CD4-positive, CD25-positive, alpha-beta regulatory T cell (primary cell): ENCODE data around the gene FBXO7. TPM values are rescaled to one million over a fixed set of nuclear protein-coding genes. Genes with fewer than 3 reads are reported as not detected.
A peak's percentile ranks its signal among the peaks of the same experiment; 100 is the strongest.

Source experiments
- ATAC-seq, 2 donors: fragments of 150-1000 bp; cut with Tn5 transposase; one replicate each; pipeline ENCODE4 v1.10.0; 2021; ENCODE audit warnings: low read depth in 2 of 2, moderate number of reproducible peaks in 2 of 2, moderate library complexity in 1 of 2
- DNase-seq, 3 donors: peaks; one replicate each; pipeline versions ENCODE4 v3.0.0 to v3.0.0-alpha.2; 2012 to 2022; ENCODE audit warnings: mixed read lengths in 1 of 3
- H3K27ac ChIP-seq: one replicate; pipeline ENCODE4 v1.7.0; 2013; ENCODE audit warnings: mild to moderate bottlenecking, low read length; ENCODE audit not compliant: insufficient read depth, poor library complexity, severe bottlenecking
- H3K27me3 ChIP-seq: one replicate; pipeline ENCODE4 v1.7.0; 2013; ENCODE audit warnings: low read length; ENCODE audit not compliant: control insufficient read depth, insufficient read depth
- H3K36me3 ChIP-seq: one replicate; pipeline ENCODE4 v1.7.0; 2013; ENCODE audit warnings: mild to moderate bottlenecking, low read length, moderate library complexity; ENCODE audit not compliant: control insufficient read depth, insufficient read depth
- H3K4me1 ChIP-seq: 2 replicates; pipeline ENCODE4 v1.7.0; 2013; ENCODE audit warnings: mild to moderate bottlenecking, low read length; ENCODE audit not compliant: insufficient read depth, control insufficient read depth, poor library complexity, severe bottlenecking
- H3K4me3 ChIP-seq: one replicate; pipeline ENCODE4 v1.7.0; 2013; ENCODE audit warnings: low read depth, mild to moderate bottlenecking, low read length, moderate library complexity
- H3K9me3 ChIP-seq, 2 experiments: 1 replicate in 1 of 2; 2 replicates in 1 of 2; pipeline ENCODE4 v1.7.0; 2013; ENCODE audit warnings: low read length in 2 of 2, mild to moderate bottlenecking in 1 of 2, moderate library complexity in 1 of 2; ENCODE audit not compliant: control insufficient read depth in 2 of 2
- H3K27ac Mint-ChIP-seq, 3 donors: one replicate each; pipeline ENCODE4 v1.8.0; 2020 to 2022; ENCODE audit warnings: mild to moderate bottlenecking in 3 of 3, mixed read lengths in 3 of 3, moderate library complexity in 2 of 3
- H3K27me3 Mint-ChIP-seq: one replicate; pipeline ENCODE4 v1.8.0; 2022; ENCODE audit warnings: mild to moderate bottlenecking, mixed read lengths
- H3K36me3 Mint-ChIP-seq: one replicate; pipeline ENCODE4 v1.8.0; 2020; ENCODE audit warnings: mixed read lengths
- H3K4me1 Mint-ChIP-seq, 4 donors: one replicate each; pipeline ENCODE4 v1.8.0; 2020 to 2022; ENCODE audit warnings: mixed read lengths in 4 of 4, mild to moderate bottlenecking in 1 of 4
- H3K4me3 Mint-ChIP-seq, 4 donors: one replicate each; pipeline ENCODE4 v1.8.0; 2020 to 2022; ENCODE audit warnings: mild to moderate bottlenecking in 4 of 4, mixed read lengths in 4 of 4, moderate library complexity in 3 of 4
- H3K9me3 Mint-ChIP-seq, 7 donors: one replicate each; pipeline ENCODE4 v1.8.0; 2020 to 2022; ENCODE audit warnings: mixed read lengths in 7 of 7, mild to moderate bottlenecking in 3 of 7, moderate library complexity in 2 of 7
- polyA plus RNA-seq, 4 donors: library from polyadenylated mRNA; unstranded; fragments of 300-500 nt; fragmentation: Illumina TruSeq; gene quantifications; one replicate each; pipeline ENCODE4 v1.2.3, GENCODE V29; 2021
- total RNA-seq: library from RNA; stranded (reverse); gene quantifications from one replicate; pipeline ENCODE4 v1.2.3, GENCODE V29; 2022

Gene FBXO7
- total and polyA plus RNA-seq, 5 donors from 2014 or later, result 133 to 180 (median 157) TPM

- no peaks in the 10 kb centered on the region for H3K4me1 ChIP-seq
- no peak overlapping the region for H3K27ac ChIP-seq
- DNase-seq (no peak), ATAC-seq (no peak)
- H3K9me3 Mint-ChIP-seq, result no peaks in the 10 kb centered on the region
- H3K27me3 ChIP-seq, result no peaks in the 10 kb centered on the region
- no peaks in the 10 kb centered on the region for H3K9me3 ChIP-seq
- H3K4me3 ChIP-seq, result no peak overlapping the region
- H3K36me3 Mint-ChIP-seq, result peaks cover 61% of the 10 kb centered on the region
- peaks cover 7 to 14% (median 8%) of the 10 kb centered on the region in 4 donors for H3K4me1 Mint-ChIP-seq
- H3K4me3 Mint-ChIP-seq, result no peak overlapping the region
- H3K27ac Mint-ChIP-seq, result no peak overlapping the region
- peaks cover 94% of the 10 kb centered on the region for H3K36me3 ChIP-seq
- no peaks in the 10 kb centered on the region for H3K27me3 Mint-ChIP-seq
Measured at GRCh38 chr22:32492111-32492510, 17.5 kb downstream of the FBXO7 start.

GRCh38 chr22:32493551-32493950, 18.9 kb downstream of the FBXO7 start:
- Mint-ChIP-seq H3K36me3 (peaks cover 61% of the 10 kb centered on the region), H3K4me1 (peaks cover 4 to 8% (median 4%) of the 10 kb centered on the region in 4 donors), H3K27ac (peak overlapping the region in 1 of 3 donors; percentile 83), H3K27me3 (no peaks in the 10 kb centered on the region), H3K9me3 (no peaks in the 10 kb centered on the region), H3K4me3 (no peak overlapping the region)
- Histone ChIP-seq H3K4me1 (no peaks in the 10 kb centered on the region), H3K27ac (no peak overlapping the region), H3K4me3 (no peak overlapping the region), H3K36me3 (peaks cover 94% of the 10 kb centered on the region), H3K9me3 (no peaks in the 10 kb centered on the region), H3K27me3 (no peaks in the 10 kb centered on the region)
- ATAC-seq (no peak), DNase-seq (no peak)

DNA sequence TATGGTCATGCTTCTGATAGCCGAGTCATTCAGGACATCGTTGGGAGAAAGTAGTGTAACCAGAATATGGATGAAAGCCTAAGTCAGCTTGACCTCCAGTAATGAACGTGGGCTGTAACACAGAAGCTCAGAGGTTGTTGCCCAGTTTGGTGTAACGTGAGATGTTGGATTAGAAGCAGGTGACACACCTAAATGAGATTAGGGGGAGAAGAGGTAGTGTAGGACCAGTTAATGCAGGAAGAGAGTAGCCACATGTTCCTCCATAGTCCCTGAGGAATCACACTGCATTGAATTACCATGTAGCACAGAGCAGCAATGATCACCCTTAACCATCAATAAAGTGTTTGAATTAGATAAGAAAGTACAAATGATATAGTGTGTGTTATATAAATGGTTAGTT, 20.4 kb downstream of the FBXO7 start:
- peaks cover 87% of the 10 kb centered on the region for H3K36me3 ChIP-seq
- Mint-ChIP-seq H3K27ac (no peak overlapping the region), H3K4me3 (no peak overlapping the region), H3K4me1 (peaks cover 1 to 7% (median 4%) of the 10 kb centered on the region in 4 donors), H3K36me3 (peaks cover 71% of the 10 kb centered on the region), H3K27me3 (no peaks in the 10 kb centered on the region), H3K9me3 (no peaks in the 10 kb centered on the region)
- no peaks in the 10 kb centered on the region for H3K9me3 ChIP-seq
- no peak overlapping the region for H3K27ac ChIP-seq
- DNase-seq (no peak), ATAC-seq (no peak)
- H3K27me3 ChIP-seq, result no peaks in the 10 kb centered on the region
- no peaks in the 10 kb centered on the region for H3K4me1 ChIP-seq
- no peak overlapping the region for H3K4me3 ChIP-seq

- no peak overlapping the region for H3K27ac ChIP-seq
- Mint-ChIP-seq H3K27ac (no peak overlapping the region), H3K9me3 (peaks cover 0 to 2% (median 0%) of the 10 kb centered on the region in 7 donors), H3K27me3 (no peaks in the 10 kb centered on the region), H3K4me3 (no peak overlapping the region), H3K4me1 (peaks cover 0 to 6% (median 3%) of the 10 kb centered on the region in 4 donors), H3K36me3 (peaks cover 43% of the 10 kb centered on the region)
- DNase-seq (no peak), ATAC-seq (no peak)
- H3K4me1 ChIP-seq, result no peaks in the 10 kb centered on the region
- H3K36me3 ChIP-seq, result peaks cover 43% of the 10 kb centered on the region
- no peaks in the 10 kb centered on the region for H3K9me3 ChIP-seq
- H3K27me3 ChIP-seq, result no peaks in the 10 kb centered on the region
- H3K4me3 ChIP-seq, result no peak overlapping the region
Measured at GRCh38 chr22:32499666-32500065, 25.1 kb downstream of the FBXO7 start.

DNA sequence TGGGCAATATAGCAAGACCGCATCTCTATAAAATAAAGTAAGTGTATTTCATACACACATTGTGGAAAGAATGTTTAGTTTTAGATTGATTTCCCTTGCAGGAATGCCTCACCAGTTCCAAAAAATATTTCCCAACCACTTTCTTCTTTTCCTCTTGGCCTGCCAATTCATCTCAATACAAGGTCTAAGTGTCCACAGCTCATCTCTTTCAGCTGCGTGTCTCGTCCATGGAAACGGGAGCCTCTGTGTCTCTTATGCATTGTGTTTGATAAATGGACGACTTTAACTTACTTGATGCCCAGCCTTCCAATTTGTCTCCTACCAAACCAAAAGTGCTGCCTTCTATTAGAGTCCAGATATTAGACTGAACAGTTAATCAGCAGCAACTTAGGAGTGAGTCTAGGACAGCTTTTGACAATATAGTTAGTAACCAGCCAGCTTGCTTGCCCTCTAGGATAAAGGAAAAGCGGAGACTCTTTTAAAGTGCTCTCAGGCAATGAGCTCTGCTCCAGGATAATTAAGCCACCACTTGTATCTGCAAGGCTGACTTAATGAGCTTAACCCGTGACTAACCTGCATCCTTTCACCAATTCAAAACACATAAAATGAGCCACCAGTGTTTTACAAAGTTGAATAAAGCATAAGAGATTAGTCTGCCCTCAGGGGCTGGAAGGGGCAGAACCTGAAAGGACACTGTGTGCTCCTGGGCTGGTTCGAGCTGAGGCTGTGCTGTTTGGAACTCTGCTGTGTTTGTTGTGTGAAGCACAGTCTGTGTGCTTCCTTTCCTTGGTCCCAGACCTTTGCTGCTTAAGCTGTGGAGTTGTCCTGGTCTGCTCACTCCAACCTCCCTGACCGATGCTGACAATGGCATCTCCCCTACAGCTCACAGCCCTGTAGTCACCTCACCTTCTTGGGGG, 27.5 kb downstream of the FBXO7 start:
- H3K4me3 ChIP-seq, result no peak overlapping the region
- DNase-seq, result no peak
- H3K9me3 Mint-ChIP-seq, result peaks cover 0 to 2% (median 0%) of the 10 kb centered on the region in 7 donors
- peaks cover 0 to 2% (median under 1%) of the 10 kb centered on the region in 4 donors for H3K4me1 Mint-ChIP-seq
- no peak overlapping the region for H3K4me3 Mint-ChIP-seq
- no peak for ATAC-seq
- peaks cover 21% of the 10 kb centered on the region for H3K36me3 ChIP-seq
- no peaks in the 10 kb centered on the region for H3K4me1 ChIP-seq
- no peaks in the 10 kb centered on the region for H3K27me3 Mint-ChIP-seq
- H3K27me3 ChIP-seq, result no peaks in the 10 kb centered on the region
- H3K36me3 Mint-ChIP-seq, result peaks cover 29% of the 10 kb centered on the region
- no peaks in the 10 kb centered on the region for H3K9me3 ChIP-seq
- H3K27ac ChIP-seq, result no peak overlapping the region
- H3K27ac Mint-ChIP-seq, result peak overlapping the region in 1 of 3 donors; percentile 8

DNA sequence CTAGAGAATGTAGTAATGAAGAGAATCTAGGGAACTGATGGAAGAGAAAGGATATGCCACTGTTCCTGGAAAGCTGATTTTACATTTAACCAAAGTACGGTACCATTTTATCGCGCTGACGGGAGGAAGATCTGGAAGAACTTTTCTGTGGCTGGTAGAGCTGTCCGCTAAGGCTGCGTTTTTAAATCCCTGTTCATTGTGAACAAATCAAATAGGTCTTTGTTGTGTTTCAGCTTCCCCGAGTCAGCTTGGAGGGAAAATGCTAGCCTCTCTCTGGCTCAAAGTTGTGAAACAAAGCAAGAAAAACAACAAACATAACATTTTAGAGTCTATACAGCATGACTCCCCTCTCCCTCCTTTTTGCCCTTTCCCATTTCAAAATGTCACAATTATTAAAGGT, 34.4 kb downstream of the FBXO7 start:
- Histone ChIP-seq H3K9me3 (no peaks in the 10 kb centered on the region), H3K27me3 (no peaks in the 10 kb centered on the region), H3K4me1 (no peaks in the 10 kb centered on the region), H3K4me3 (no peak overlapping the region), H3K27ac (no peak overlapping the region), H3K36me3 (no peaks in the 10 kb centered on the region)
- Mint-ChIP-seq H3K9me3 (no peaks in the 10 kb centered on the region), H3K36me3 (no peaks in the 10 kb centered on the region), H3K27ac (no peak overlapping the region), H3K4me3 (no peak overlapping the region), H3K4me1 (no peaks in the 10 kb centered on the region), H3K27me3 (no peaks in the 10 kb centered on the region)
- ATAC-seq (no peak), DNase-seq (no peak)

GRCh38 chr22:32511274-32511673, 36.7 kb downstream of the FBXO7 start:
- Mint-ChIP-seq H3K4me1 (no peaks in the 10 kb centered on the region), H3K36me3 (no peaks in the 10 kb centered on the region), H3K9me3 (peaks cover 0 to 2% (median 0%) of the 10 kb centered on the region in 7 donors), H3K4me3 (no peak overlapping the region), H3K27me3 (no peaks in the 10 kb centered on the region), H3K27ac (no peak overlapping the region)
- H3K4me3 ChIP-seq, result no peak overlapping the region
- ATAC-seq (no peak), DNase-seq (no peak)
- no peaks in the 10 kb centered on the region for H3K27me3 ChIP-seq
- no peaks in the 10 kb centered on the region for H3K4me1 ChIP-seq
- no peaks in the 10 kb centered on the region for H3K36me3 ChIP-seq
- H3K9me3 ChIP-seq, result no peaks in the 10 kb centered on the region
- no peak overlapping the region for H3K27ac ChIP-seq

DNA sequence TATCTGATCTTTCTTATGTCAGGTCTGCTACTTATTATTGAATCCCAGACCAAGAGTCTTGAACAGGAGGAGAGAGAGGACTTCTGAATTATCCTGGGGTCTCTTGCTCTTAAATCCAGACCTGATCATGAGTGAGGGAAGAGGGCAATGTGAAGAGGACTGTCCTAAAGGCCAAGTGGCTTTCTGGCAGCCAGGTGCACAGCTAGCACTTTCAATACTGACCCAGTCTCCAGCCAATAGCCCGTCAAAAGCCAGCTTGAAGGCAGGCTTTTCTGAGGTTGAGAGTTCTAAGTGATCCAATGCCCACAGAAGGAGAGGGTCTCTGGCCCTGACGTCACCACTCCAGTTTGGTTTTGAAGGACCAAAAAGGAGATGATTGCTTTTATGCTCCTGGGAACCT, 37.2 kb downstream of the FBXO7 start:
- Histone ChIP-seq H3K4me1 (no peaks in the 10 kb centered on the region), H3K4me3 (no peak overlapping the region), H3K27ac (no peak overlapping the region), H3K27me3 (no peaks in the 10 kb centered on the region), H3K36me3 (no peaks in the 10 kb centered on the region), H3K9me3 (no peaks in the 10 kb centered on the region)
- DNase-seq (no peak), ATAC-seq (no peak)
- no peaks in the 10 kb centered on the region for H3K36me3 Mint-ChIP-seq
- H3K27me3 Mint-ChIP-seq, result no peaks in the 10 kb centered on the region
- no peaks in the 10 kb centered on the region for H3K4me1 Mint-ChIP-seq
- no peak overlapping the region for H3K27ac Mint-ChIP-seq
- no peak overlapping the region for H3K4me3 Mint-ChIP-seq
- peaks cover 0 to 2% (median 0%) of the 10 kb centered on the region in 7 donors for H3K9me3 Mint-ChIP-seq
